Measurements from ENCODE around the gene MSL2.
"Not testable (repeated sequence)": the region's sequence is repeated elsewhere in the genome, so short reads cannot be mapped to it uniquely, and the experiment has no call there.

The MSL2 gene

DNA sequence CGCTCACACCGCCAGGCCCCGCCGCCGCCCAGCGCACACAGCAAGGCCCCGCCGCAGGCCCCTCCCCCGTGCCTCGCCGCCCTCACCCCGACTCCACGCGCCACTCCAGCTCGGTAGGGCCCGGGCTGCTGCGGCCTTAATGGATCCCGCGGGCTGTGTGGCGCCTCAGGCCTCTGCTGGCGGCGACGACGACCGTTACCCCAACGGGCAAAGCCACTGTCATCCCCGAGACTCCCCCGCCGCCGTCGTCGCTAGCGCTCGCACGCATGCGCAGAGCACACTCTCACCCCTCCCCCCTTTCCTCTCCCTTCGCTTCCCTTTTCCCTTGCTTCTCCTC is at the start of gene MSL2:
MSL2 (minus strand) TSS at position 272 of the 337 bp plus-strand sequence. CDS start 1,222 bp downstream, outside the sequence.
- H3K36me3 ChIP-seq (ENCODE audit: control insufficient read depth, insufficient read depth, low read length) = no peaks in the 10 kb centered on the region
- H3K4me1 ChIP-seq (ENCODE audit: control insufficient read depth, insufficient read depth, low read length) = peaks cover 22% of the 10 kb centered on the region
- no peaks in the 10 kb centered on the region for H3K27me3 ChIP-seq (ENCODE audit: control insufficient read depth, insufficient read depth, low read length)
- peak within 1 kb of the TSS; percentile 69 for H3K4me3 ChIP-seq (ENCODE audit: low read length)
- no peaks in the 10 kb centered on the region for H3K9me3 ChIP-seq (ENCODE audit: control insufficient read depth, low read length)
- H3K9ac ChIP-seq (ENCODE audit: low read length) = peak within 1 kb of the TSS; percentile 69

DNA sequence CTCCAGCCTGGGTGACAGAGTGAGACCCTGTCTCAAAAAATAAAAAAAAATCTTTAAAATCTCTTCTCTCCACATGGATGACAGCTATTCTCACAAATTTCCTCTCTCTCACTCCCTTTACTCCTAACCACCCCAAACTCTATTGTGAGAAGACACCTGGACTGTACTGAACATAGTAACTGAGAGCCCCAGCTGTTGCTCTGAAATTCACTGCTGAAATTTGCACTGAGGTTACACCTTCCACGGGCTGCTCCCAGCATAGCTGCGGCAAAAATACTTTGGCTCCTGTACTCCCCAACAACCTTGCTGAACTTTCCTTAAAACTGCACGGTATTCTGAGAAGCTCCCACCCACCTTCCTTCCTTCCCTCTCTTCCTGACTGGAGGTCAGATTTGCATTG is 49.6 kb upstream of the MSL2 start:
- H3K4me1 ChIP-seq (ENCODE audit: control insufficient read depth, insufficient read depth, low read length) = no peaks in the 10 kb centered on the region
- no peaks in the 10 kb centered on the region for H3K27me3 ChIP-seq (ENCODE audit: control insufficient read depth, insufficient read depth, low read length)
- no peak overlapping the region for H3K4me3 ChIP-seq (ENCODE audit: low read length)

DNA sequence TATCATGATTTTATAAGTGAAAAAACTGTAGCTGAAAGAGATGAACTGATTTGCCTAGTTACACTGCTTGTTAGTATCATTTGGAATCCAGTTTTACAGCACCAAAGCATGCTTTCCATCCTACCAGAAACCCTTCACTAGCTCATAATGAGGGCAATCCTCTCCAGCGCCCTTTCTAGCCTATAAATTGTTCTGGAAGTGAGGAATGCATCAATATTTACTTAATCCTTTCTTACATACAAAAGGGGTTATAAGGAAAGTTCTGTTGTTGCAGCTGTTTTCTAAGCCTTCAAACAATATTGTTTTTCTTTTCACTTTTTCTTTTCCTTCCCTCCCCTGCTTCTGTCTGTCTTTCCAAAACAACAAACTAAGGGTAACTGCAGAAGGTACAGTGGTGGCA is 43.0 kb upstream of the MSL2 start:
- Histone ChIP-seq H3K36me3 (ENCODE audit: control insufficient read depth, insufficient read depth, low read length) (no peaks in the 10 kb centered on the region), H3K4me3 (ENCODE audit: low read length) (no peak overlapping the region), H3K9ac (ENCODE audit: low read length) (no peak overlapping the region), H3K9me3 (ENCODE audit: control insufficient read depth, low read length) (no peaks in the 10 kb centered on the region), H3K27me3 (ENCODE audit: control insufficient read depth, insufficient read depth, low read length) (no peaks in the 10 kb centered on the region), H3K4me1 (ENCODE audit: control insufficient read depth, insufficient read depth, low read length) (no peaks in the 10 kb centered on the region)

More for the DNA sequence above, 49.6 kb upstream of the MSL2 start:
- H3K9ac ChIP-seq (ENCODE audit: low read length) = no peak overlapping the region
- no peaks in the 10 kb centered on the region for H3K9me3 ChIP-seq (ENCODE audit: control insufficient read depth, low read length)
- H3K36me3 ChIP-seq (ENCODE audit: control insufficient read depth, insufficient read depth, low read length) = no peaks in the 10 kb centered on the region

DNA sequence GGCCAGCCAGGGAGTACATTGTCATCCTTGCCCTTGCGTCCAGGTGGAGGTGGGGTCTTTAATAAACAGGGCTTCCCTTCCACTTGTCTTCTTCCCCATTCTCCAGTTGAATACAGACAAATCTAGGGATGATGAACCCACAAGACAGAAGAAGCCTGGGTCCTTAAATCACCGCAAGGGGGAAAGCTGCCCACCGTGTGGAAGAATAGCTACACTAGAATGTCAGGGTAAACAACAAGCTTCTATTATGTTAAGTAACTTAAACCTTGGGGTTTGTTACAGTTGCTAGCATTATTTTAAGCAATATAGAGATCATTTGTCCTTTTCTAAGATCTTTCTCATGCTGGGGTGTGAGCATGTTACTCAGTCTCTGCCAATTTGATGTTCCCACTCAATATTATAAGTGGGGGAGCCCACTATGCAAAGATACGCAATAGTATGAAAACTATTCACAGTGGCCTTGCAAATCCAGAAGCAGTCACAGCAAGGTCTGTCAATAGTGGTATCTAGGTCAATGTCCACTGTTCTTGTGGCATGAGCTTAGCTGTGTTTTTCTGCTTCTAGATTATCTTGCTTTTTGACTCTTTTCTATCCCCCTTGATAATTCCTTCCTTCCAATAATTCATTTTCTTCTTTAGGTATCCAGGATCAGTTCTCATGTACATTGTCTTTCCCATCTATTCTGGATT is 42.0 kb upstream of the MSL2 start:
- H3K9ac ChIP-seq (ENCODE audit: low read length) = no peak overlapping the region
- H3K36me3 ChIP-seq (ENCODE audit: control insufficient read depth, insufficient read depth, low read length) = no peaks in the 10 kb centered on the region
- H3K4me3 ChIP-seq (ENCODE audit: low read length) = no peak overlapping the region
- peaks cover 3% of the 10 kb centered on the region for H3K27me3 ChIP-seq (ENCODE audit: control insufficient read depth, insufficient read depth, low read length)
- no peaks in the 10 kb centered on the region for H3K9me3 ChIP-seq (ENCODE audit: control insufficient read depth, low read length)
- no peaks in the 10 kb centered on the region for H3K4me1 ChIP-seq (ENCODE audit: control insufficient read depth, insufficient read depth, low read length)

DNA sequence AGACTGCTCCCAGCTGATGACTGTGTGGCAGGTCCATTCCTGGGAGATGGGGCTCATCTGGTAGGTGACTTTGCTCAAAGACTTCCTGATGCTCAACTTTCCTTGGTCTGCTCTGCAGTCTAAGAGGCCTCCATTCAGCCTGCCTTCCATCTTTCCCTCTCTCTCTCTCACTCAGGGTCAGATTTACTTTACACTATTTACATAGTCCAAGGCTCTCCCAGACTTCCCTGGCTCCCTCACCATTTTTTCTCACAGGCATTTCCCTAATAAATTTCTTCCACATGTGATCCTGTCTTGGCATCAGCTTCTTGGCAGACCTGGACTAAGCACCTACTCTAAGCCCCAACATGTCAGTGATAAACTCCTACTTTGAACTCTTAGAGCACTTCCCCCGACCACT is 41.0 kb upstream of the MSL2 start:
- Histone ChIP-seq H3K4me3 (ENCODE audit: low read length) (no peak overlapping the region), H3K27me3 (ENCODE audit: control insufficient read depth, insufficient read depth, low read length) (peaks cover 3% of the 10 kb centered on the region), H3K9me3 (ENCODE audit: control insufficient read depth, low read length) (no peaks in the 10 kb centered on the region), H3K9ac (ENCODE audit: low read length) (no peak overlapping the region), H3K4me1 (ENCODE audit: control insufficient read depth, insufficient read depth, low read length) (no peaks in the 10 kb centered on the region), H3K36me3 (ENCODE audit: control insufficient read depth, insufficient read depth, low read length) (no peaks in the 10 kb centered on the region)

DNA sequence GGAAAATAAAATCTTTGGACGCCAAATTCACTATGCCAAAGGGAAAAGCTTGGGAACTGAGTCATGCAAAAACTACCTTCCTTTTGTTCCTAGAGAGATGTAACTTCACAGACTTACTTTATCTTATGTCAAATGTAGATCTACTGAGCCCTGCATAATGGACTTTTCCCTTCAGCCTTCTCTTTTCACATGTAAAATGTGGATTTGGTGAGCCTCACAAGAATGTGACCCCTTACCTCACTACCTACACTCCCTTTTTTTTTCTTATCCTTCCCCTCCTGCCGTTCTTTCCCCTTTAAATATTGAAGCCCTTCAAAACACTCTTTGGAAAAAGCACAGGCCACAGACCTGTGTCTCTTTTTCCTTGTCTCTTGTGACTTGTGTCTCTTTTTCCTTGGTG is 40.0 kb upstream of the MSL2 start:
- Histone ChIP-seq H3K27me3 (ENCODE audit: control insufficient read depth, insufficient read depth, low read length) (peaks cover 3% of the 10 kb centered on the region), H3K9ac (ENCODE audit: low read length) (no peak overlapping the region), H3K9me3 (ENCODE audit: control insufficient read depth, low read length) (no peaks in the 10 kb centered on the region), H3K4me1 (ENCODE audit: control insufficient read depth, insufficient read depth, low read length) (no peaks in the 10 kb centered on the region), H3K4me3 (ENCODE audit: low read length) (no peak overlapping the region), H3K36me3 (ENCODE audit: control insufficient read depth, insufficient read depth, low read length) (no peaks in the 10 kb centered on the region)

- H3K27me3 ChIP-seq (ENCODE audit: control insufficient read depth, insufficient read depth, low read length) = peaks cover 3% of the 10 kb centered on the region
- no peak overlapping the region for H3K9ac ChIP-seq (ENCODE audit: low read length)
- no peak overlapping the region for H3K4me3 ChIP-seq (ENCODE audit: low read length)
- no peaks in the 10 kb centered on the region for H3K9me3 ChIP-seq (ENCODE audit: control insufficient read depth, low read length)
- no peaks in the 10 kb centered on the region for H3K36me3 ChIP-seq (ENCODE audit: control insufficient read depth, insufficient read depth, low read length)
- H3K4me1 ChIP-seq (ENCODE audit: control insufficient read depth, insufficient read depth, low read length) = no peaks in the 10 kb centered on the region
Measured at GRCh38 chr3:136235545-136235944, 39.4 kb upstream of the MSL2 start.

GRCh38 chr3:136232413-136232812 is 36.3 kb upstream of the MSL2 start:
- peaks cover 3% of the 10 kb centered on the region for H3K27me3 ChIP-seq (ENCODE audit: control insufficient read depth, insufficient read depth, low read length)
- H3K9me3 ChIP-seq (ENCODE audit: control insufficient read depth, low read length) = no peaks in the 10 kb centered on the region
- no peak overlapping the region for H3K4me3 ChIP-seq (ENCODE audit: low read length)
- no peaks in the 10 kb centered on the region for H3K4me1 ChIP-seq (ENCODE audit: control insufficient read depth, insufficient read depth, low read length)
- H3K36me3 ChIP-seq (ENCODE audit: control insufficient read depth, insufficient read depth, low read length) = no peaks in the 10 kb centered on the region
- no peak overlapping the region for H3K9ac ChIP-seq (ENCODE audit: low read length)

- not testable (repeated sequence) for H3K9me3 ChIP-seq (ENCODE audit: control insufficient read depth, low read length); H3K4me3 ChIP-seq (ENCODE audit: low read length); H3K36me3 ChIP-seq (ENCODE audit: control insufficient read depth, insufficient read depth, low read length); H3K4me1 ChIP-seq (ENCODE audit: control insufficient read depth, insufficient read depth, low read length); H3K27me3 ChIP-seq (ENCODE audit: control insufficient read depth, insufficient read depth, low read length); H3K9ac ChIP-seq (ENCODE audit: low read length)
Measured at GRCh38 chr3:136222746-136223145, 26.6 kb upstream of the MSL2 start.

DNA sequence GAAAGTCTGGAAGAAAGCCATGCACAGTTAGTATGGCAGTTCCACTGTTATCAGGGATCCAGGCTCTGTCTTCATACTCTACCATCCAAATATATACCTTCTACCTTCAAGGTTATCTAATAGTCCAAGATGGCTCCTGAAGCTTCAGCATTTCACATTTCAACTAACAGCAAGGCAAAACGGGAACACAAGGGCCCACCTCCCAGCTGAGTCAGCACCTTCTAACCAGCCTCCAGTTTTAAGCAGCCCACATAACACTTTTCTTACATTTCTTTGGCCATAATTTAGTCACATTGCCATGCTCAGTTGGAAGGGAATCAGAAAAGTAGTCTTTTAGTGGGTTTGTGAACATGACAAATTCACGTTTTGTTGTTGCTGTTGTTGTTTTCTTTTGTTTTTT is 15.4 kb upstream of the MSL2 start:
- no peak overlapping the region for H3K4me3 ChIP-seq (ENCODE audit: low read length)
- no peaks in the 10 kb centered on the region for H3K36me3 ChIP-seq (ENCODE audit: control insufficient read depth, insufficient read depth, low read length)

DNA sequence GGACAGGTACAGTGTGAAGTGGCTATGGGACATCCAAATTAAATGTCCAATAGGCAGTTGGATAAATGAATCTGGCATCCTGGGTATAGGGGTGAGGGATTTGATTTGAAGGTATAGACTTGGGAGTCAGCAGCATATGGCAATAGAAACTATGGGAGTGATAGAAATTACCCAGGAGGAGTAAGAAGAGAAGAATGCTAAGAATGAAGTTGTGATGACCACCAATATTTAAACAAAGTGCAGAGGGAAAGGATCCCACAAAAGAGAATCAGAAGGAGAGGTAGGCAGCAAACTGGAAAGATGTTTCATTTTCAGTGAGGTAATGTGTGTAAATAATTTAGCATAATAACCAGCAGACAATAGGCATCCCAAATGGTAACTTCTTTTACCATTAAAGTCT is 13.8 kb upstream of the MSL2 start:
- no peaks in the 10 kb centered on the region for H3K9me3 ChIP-seq (ENCODE audit: control insufficient read depth, low read length)
- H3K27me3 ChIP-seq (ENCODE audit: control insufficient read depth, insufficient read depth, low read length) = no peaks in the 10 kb centered on the region
- no peaks in the 10 kb centered on the region for H3K4me1 ChIP-seq (ENCODE audit: control insufficient read depth, insufficient read depth, low read length)
- no peaks in the 10 kb centered on the region for H3K36me3 ChIP-seq (ENCODE audit: control insufficient read depth, insufficient read depth, low read length)
- no peak overlapping the region for H3K4me3 ChIP-seq (ENCODE audit: low read length)
- no peak overlapping the region for H3K9ac ChIP-seq (ENCODE audit: low read length)

More for the DNA sequence above, 15.4 kb upstream of the MSL2 start:
- Histone ChIP-seq H3K9ac (ENCODE audit: low read length) (no peak overlapping the region), H3K9me3 (ENCODE audit: control insufficient read depth, low read length) (no peaks in the 10 kb centered on the region), H3K4me1 (ENCODE audit: control insufficient read depth, insufficient read depth, low read length) (no peaks in the 10 kb centered on the region), H3K27me3 (ENCODE audit: control insufficient read depth, insufficient read depth, low read length) (no peaks in the 10 kb centered on the region)

GRCh38 chr3:136207489-136208115 is 11.5 kb upstream of the MSL2 start:
- Histone ChIP-seq H3K27me3 (ENCODE audit: control insufficient read depth, insufficient read depth, low read length) (no peaks in the 10 kb centered on the region), H3K36me3 (ENCODE audit: control insufficient read depth, insufficient read depth, low read length) (no peaks in the 10 kb centered on the region), H3K4me3 (ENCODE audit: low read length) (no peak overlapping the region), H3K9ac (ENCODE audit: low read length) (no peak overlapping the region), H3K4me1 (ENCODE audit: control insufficient read depth, insufficient read depth, low read length) (no peaks in the 10 kb centered on the region), H3K9me3 (ENCODE audit: control insufficient read depth, low read length) (no peaks in the 10 kb centered on the region)
